GM19438 (cell line): ENCODE data around the gene HAUS8.
"Not testable (repeated sequence)": the region's sequence is repeated elsewhere in the genome, so short reads cannot be mapped to it uniquely, and the experiment has no call there.

Experiments used
- ATAC-seq: cut with Tn5 transposase; IDR thresholded peaks from one replicate; pipeline ENCODE4 v1.9.1; 2021; ENCODE audit warnings: low read depth; ENCODE audit not compliant: unreplicated experiment

The HAUS8 gene

GRCh38 chr19:17101686-17102628 lies 26.7 kb upstream of the HAUS8 start:
- no peak for ATAC-seq

GRCh38 chr19:17098326-17098725 lies 23.1 kb upstream of the HAUS8 start:
- ATAC-seq, result no peak

- no peak for ATAC-seq
Measured at GRCh38 chr19:17097593-17098126, 22.4 kb upstream of the HAUS8 start.

- no peak for ATAC-seq
Measured at GRCh38 chr19:17095141-17095919, 20.1 kb upstream of the HAUS8 start.

- ATAC-seq, result not testable (repeated sequence)
Measured at GRCh38 chr19:17094694-17095093, 19.4 kb upstream of the HAUS8 start.

GRCh38 chr19:17092696-17093095 lies 17.4 kb upstream of the HAUS8 start:
- no peak for ATAC-seq

GRCh38 chr19:17091758-17092333 lies 16.6 kb upstream of the HAUS8 start:
- no peak for ATAC-seq

- no peak for ATAC-seq
Measured at GRCh38 chr19:17090583-17090982, 15.3 kb upstream of the HAUS8 start.

- no peak for ATAC-seq
Measured at GRCh38 chr19:17088552-17088951, 13.3 kb upstream of the HAUS8 start.

- no peak for ATAC-seq
Measured at GRCh38 chr19:17086834-17087233, 11.6 kb upstream of the HAUS8 start.

- ATAC-seq, result no peak
Measured at GRCh38 chr19:17086120-17086519, 10.9 kb upstream of the HAUS8 start.

GRCh38 chr19:17081672-17082630 lies 6.7 kb upstream of the HAUS8 start:
- ATAC-seq, result no peak

- no peak for ATAC-seq
Measured at GRCh38 chr19:17080440-17080801, 5.2 kb upstream of the HAUS8 start.

GRCh38 chr19:17079710-17080439 lies 4.6 kb upstream of the HAUS8 start:
- no peak for ATAC-seq

- ATAC-seq, result no peak
Measured at GRCh38 chr19:17078920-17079709, 3.9 kb upstream of the HAUS8 start.

GRCh38 chr19:17078036-17078919 lies 3.0 kb upstream of the HAUS8 start:
- no peak for ATAC-seq

- ATAC-seq, result no peak
Measured at GRCh38 chr19:17077447-17078028, 2.3 kb upstream of the HAUS8 start.
